GM18498 (cell line): ENCODE measurements around the gene SIGLEC15.
"Not testable (repeated sequence)": the region's sequence is repeated elsewhere in the genome, so short reads cannot be mapped to it uniquely, and the experiment has no call there.

ENCODE experiments used
- ATAC-seq: cut with Tn5 transposase; IDR thresholded peaks from one replicate; pipeline ENCODE4 v1.9.1; 2021; ENCODE audit warnings: mild to moderate bottlenecking, moderate library complexity; ENCODE audit not compliant: unreplicated experiment

Gene SIGLEC15

GRCh38 chr18:45818765-45819164, 6.7 kb upstream of the SIGLEC15 start:
- ATAC-seq = not testable (repeated sequence)

- no peak for ATAC-seq
These were observed 5.2 kb upstream of the SIGLEC15 start for GRCh38 chr18:45820106-45820745.

- ATAC-seq = no peak
These were observed 4.4 kb upstream of the SIGLEC15 start for GRCh38 chr18:45821026-45821425.

GRCh38 chr18:45821711-45822110, 3.8 kb upstream of the SIGLEC15 start:
- ATAC-seq = no peak

- ATAC-seq = no peak
These were observed 609 bp downstream of the SIGLEC15 start for GRCh38 chr18:45826084-45826483.

GRCh38 chr18:45826716-45827115, 1.2 kb downstream of the SIGLEC15 start:
- ATAC-seq = not testable (repeated sequence)

GRCh38 chr18:45828917-45829811, 3.7 kb downstream of the SIGLEC15 start:
- no peak for ATAC-seq

- ATAC-seq = no peak
These were observed 4.4 kb downstream of the SIGLEC15 start for GRCh38 chr18:45829855-45830254.

- no peak for ATAC-seq
These were observed 5.4 kb downstream of the SIGLEC15 start for GRCh38 chr18:45830917-45831316.

- ATAC-seq = no peak
These were observed 8.4 kb downstream of the SIGLEC15 start for GRCh38 chr18:45833846-45834245.

GRCh38 chr18:45834306-45834705, 8.8 kb downstream of the SIGLEC15 start:
- ATAC-seq = no peak

GRCh38 chr18:45835057-45835636, 9.7 kb downstream of the SIGLEC15 start:
- ATAC-seq = no peak

- ATAC-seq = no peak
These were observed 11.0 kb downstream of the SIGLEC15 start for GRCh38 chr18:45836242-45837205.

- ATAC-seq = peak; percentile 73
These were observed 12.0 kb downstream of the SIGLEC15 start for GRCh38 chr18:45837283-45838070.

- ATAC-seq = no peak
These were observed 13.0 kb downstream of the SIGLEC15 start for GRCh38 chr18:45838302-45839070.

- no peak for ATAC-seq
These were observed 14.2 kb downstream of the SIGLEC15 start for GRCh38 chr18:45839414-45840395.

GRCh38 chr18:45841060-45841764, 15.7 kb downstream of the SIGLEC15 start:
- ATAC-seq = no peak
